Panc1 (cell line): Measurements from ENCODE around the gene AQP11.

ENCODE experiments used
- CTCF ChIP-seq: fragments of 450-650 bp; IDR thresholded peaks from 2 replicates; pipeline ENCODE4 v1.5.1; 2017; ENCODE audit warnings: mild to moderate bottlenecking
- REST ChIP-seq, 2 experiments: IDR thresholded peaks; 2 replicates each; pipeline ENCODE4 v1.6.1; 2011 to 2012; ENCODE audit warnings: low read depth in 2 of 2, control low read depth in 1 of 2, low read length in 1 of 2, mild to moderate bottlenecking in 1 of 2, moderate library complexity in 1 of 2; ENCODE audit not compliant: insufficient read depth in 1 of 2
- SIN3A ChIP-seq: IDR thresholded peaks from 2 replicates; pipeline ENCODE4 v1.6.1; 2012; ENCODE audit warnings: low read depth, mild to moderate bottlenecking, low read length, moderate library complexity, borderline replicate concordance; ENCODE audit not compliant: insufficient read depth

- no peak for TF ChIP-seq CTCF
- no peak for TF ChIP-seq REST (IDR thresholded peaks at IDR 0.05; ENCODE audit: insufficient read depth in 1 of 2, low read depth in 2 of 2, low read length in 1 of 2)
- TF ChIP-seq SIN3A: no peak
Observed at GRCh38 chr11:77596626-77597025, 6.9 kb downstream of the AQP11 start.
